CD4-positive, alpha-beta T cell treated with Interleukin-10 for 1 hour (primary cell): ENCODE data around the gene DNAJA1.
"Not testable (repeated sequence)": the region's sequence is repeated elsewhere in the genome, so short reads cannot be mapped to it uniquely, and the experiment has no call there.

Experiments used
- DNase-seq: peaks from one replicate; pipeline ENCODE4 v3.0.0-alpha.2; 2020

DNAJA1 gene

GRCh38 chr9:33024966-33025571 is at the start of gene DNAJA1:
Gene DNAJA1 (plus strand): TSS chr9:33025273. CDS start chr9:33026485, 1,212 bp downstream.
- DNase-seq, result peak; percentile 97

DNA sequence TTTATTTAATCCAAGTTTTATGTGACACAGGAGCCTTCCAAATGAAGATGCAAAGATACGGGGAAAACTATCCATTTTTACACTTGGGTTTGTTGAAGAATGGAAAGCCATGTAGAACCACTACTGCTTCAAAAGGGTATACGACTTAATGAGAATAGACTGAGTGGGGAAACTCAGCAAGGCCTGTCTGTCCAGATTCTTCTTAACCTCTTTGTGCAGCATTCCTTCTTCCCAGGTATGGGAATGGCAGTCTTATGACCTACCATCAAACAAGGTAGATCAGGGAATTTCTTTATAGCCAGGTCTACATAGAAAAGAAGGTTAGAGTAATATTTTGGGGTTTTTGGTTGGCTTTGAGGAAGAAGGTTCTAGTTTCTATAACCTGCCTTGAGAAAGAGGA is 47.0 kb upstream of the DNAJA1 start:
- DNase-seq, result no peak

DNA sequence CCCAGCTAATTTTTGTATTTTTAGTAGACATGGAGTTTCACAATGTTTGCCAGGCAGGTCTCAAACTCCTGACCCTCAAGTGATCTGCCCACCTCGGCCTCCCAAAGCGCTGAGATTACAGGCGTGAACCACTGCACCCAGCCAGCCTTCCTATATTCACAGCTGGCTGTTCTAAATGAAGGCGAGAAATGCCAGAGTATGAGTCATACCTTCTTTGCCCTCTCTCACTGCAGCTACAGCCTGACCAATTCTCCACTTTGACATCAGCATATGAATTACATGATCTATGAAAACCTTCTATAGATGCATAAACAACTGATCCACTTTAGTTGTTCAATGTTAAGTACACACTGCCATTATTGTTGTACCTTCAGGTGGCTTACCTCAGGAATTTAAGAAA is 38.1 kb upstream of the DNAJA1 start:
- no peak for DNase-seq

DNA sequence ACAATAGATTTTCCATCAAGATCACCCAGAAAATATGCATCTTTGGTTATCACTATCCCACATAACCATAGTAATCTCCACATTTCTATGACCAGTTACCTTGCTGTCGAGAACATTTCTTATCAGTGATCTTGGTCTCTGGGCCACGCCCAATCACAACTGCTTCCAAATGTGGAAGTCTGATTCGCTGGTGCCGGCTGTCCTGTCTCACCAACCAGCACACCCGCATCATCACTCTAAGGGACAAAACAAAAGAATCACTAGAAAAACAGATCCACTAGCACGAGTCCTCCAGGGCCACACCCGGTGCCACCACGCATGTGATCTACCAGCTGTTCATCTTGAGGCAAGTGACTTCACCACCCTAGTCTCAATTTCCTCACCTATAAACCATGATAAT is 35.4 kb upstream of the DNAJA1 start:
- DNase-seq, result no peak

- DNase-seq, result no peak
Observed at GRCh38 chr9:32991897-32992594, 33.0 kb upstream of the DNAJA1 start.

GRCh38 chr9:32992595-32993238 is 32.4 kb upstream of the DNAJA1 start:
- DNase-seq, result no peak

- peak; percentile 44 for DNase-seq
Observed at GRCh38 chr9:33000682-33001055, 24.4 kb upstream of the DNAJA1 start.

DNA sequence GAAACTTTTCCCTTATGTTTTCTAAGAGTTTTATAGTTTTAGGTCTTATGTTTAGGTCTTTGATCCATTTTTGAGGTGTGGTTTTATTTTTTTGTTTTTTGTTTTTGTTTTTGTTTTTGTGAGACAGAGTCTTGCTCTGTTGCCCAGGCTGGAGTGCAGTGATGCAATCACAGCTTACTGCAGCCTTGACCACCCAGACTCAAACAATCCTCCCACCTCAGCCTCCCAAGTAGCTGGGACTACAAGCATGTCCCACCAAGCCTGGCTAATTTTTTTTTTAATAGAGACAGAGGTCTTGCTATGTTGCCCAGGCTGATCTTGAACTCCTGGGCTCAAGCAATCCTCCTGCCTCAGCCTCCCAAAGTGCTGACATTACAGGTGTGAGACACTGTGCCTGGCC is 19.7 kb upstream of the DNAJA1 start:
- not testable (repeated sequence) for DNase-seq

DNA sequence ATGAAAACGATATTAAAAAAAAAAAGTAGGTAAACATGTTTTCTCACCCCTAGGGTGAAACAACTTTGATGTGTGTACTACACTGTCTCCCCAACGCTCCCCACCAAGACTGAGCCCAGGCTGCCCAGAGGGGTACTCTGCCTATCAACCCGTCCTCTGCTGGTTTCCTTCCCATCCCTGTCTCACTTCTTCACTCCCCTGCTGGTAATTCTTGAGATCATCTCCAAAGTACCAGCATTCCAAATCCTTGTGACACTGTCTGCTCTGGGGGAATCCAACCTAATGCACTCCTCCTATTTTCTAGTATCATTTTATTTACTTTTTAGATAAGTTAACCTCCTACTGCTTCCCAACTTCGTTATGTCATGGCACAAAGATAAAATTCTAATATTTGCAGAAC is 17.3 kb upstream of the DNAJA1 start:
- no peak for DNase-seq

DNA sequence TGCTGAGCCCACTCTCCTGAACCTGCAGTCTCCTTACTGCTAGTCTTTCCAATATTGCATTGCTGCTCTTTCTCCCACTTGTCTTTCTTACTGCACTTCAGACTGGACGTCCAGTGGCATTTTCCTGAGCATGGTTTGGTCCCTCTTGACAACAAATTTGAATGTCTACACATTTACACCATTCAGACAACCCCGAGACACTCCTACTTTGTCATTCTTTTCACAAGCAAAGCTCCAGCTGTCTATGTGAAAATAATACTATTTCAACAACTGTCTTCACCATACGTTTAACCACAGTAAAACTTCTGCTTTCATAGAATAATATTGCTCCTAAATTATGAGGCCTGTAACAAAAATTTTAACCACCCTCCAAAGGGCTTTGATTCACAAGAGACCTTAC is 13.2 kb upstream of the DNAJA1 start:
- no peak for DNase-seq

DNA sequence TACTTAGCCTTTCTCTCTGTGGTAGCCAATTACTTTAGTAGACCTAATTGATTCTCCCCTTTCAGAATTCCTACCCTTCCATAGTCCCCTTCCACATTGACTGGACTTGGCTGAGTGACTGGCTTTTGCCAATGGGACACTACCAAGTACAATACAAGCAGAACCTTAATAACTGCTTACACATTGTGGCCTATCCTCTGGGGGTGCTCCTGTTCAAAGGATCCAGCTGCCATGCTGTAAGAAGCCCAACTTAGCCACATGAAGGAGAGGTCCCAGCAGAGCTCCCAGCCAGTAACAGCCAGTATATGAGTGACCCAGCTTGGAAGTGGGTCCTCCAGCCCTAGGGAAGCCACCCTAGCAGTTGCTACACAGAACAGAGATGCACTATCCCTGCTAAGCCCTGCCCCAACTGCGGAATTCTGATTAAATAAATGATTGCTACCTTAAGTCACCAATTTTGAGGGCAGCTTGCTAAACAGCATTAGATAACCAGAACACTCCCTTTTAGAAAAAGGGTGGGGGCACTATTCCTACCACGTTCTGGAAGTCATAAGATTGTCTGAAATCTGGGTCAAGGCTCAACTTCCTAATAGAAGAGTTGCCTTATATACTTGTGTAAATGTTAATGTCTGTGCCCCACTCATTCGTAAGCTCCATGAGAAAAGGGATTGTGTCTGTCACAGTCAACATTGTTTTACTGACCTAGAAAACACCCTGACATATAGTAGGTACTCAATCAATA is 12.6 kb upstream of the DNAJA1 start:
- no peak for DNase-seq

DNA sequence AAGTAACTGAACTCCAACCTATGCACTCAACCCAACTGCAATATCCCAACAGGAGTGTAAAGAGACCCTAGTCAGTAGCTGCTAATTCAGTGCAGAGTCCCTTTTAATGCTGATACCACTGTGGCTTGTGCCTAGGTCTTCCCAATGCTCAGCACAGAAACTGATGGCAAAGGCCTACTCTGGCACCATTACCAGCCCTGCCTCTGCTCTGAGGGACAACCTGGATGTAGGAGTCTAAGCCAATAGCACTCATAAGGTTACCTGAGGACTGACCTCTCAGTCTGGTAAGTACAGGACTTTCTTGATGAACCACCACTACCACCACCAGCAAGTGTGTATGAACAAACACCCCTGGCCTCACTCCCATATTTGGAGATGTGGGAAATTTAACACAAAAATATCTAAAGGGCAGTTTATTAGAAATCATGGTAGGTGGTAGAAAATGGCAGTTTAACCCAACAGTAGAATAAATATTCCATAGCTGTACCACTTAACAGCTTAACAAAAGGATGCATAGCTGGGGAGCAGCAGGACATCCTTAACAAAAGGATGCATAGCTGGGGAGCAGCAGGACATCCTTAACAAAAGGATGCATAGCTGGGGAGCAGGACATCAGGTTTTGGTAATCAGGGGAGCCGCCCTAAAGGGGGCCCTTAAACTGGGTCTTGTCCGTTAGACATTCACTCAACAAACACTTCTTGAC is 11.0 kb upstream of the DNAJA1 start:
- DNase-seq, result no peak

GRCh38 chr9:33014665-33015014 is 10.4 kb upstream of the DNAJA1 start:
- DNase-seq, result no peak

DNA sequence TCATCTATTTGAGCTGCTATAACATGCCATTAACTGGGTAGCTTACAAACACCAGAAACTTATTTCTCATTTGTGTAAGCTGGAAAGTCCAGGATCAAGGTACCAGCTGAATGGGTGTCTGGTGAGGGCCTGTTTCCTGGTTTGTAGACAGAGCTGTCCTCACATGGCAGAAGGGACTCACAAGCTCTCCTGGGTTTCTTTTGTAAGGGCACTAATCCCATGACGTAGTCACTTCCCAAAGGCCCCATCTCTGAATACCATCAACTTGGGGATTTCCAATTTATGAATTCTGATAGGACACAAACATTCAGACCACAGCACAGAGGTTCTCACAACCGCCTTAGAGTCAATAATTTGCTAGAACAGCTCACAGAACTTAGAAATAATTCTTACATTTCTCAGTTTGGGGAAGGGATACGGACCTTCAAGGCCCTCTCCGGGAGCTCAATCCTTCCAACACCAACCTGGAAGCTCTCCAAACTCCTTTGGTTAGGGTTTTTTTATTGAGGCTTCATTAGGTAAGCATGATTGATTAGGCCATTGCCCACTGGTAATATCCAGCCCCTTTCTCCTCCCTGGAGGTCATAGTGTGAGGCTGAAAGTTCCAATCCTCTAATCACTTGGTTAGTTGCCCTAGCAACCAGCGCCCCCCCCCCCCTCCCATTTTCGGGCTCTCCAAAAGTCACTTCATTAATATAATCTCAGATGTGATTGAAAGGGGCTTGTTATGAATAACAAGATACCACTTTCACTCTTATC is 7.6 kb upstream of the DNAJA1 start:
- no peak for DNase-seq

- no peak for DNase-seq
Observed at GRCh38 chr9:33019797-33020196, 5.3 kb upstream of the DNAJA1 start.

- no peak for DNase-seq
Observed at GRCh38 chr9:33022303-33022702, 2.8 kb upstream of the DNAJA1 start.

DNA sequence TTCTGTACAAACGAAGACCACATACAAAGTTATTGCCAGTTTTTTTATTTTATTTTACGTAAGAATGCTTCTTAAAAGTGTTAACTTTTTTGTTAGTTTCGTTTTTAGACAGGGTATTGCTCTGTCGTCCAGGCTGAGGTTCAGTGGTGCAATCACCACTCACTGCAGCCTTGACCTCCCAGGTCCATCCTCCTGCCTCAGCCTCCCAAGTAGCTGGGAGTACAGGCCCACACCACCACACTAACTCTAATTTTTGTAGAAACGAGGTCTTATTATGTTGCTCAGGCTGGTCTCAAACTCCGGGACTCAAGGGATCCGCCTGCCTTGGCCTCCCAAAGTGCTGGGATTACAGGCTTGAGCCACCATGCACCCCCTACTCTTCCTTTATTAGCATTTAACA is 2.3 kb upstream of the DNAJA1 start:
- no peak for DNase-seq

GRCh38 chr9:33023661-33024060 is 1.4 kb upstream of the DNAJA1 start:
- no peak for DNase-seq

DNA sequence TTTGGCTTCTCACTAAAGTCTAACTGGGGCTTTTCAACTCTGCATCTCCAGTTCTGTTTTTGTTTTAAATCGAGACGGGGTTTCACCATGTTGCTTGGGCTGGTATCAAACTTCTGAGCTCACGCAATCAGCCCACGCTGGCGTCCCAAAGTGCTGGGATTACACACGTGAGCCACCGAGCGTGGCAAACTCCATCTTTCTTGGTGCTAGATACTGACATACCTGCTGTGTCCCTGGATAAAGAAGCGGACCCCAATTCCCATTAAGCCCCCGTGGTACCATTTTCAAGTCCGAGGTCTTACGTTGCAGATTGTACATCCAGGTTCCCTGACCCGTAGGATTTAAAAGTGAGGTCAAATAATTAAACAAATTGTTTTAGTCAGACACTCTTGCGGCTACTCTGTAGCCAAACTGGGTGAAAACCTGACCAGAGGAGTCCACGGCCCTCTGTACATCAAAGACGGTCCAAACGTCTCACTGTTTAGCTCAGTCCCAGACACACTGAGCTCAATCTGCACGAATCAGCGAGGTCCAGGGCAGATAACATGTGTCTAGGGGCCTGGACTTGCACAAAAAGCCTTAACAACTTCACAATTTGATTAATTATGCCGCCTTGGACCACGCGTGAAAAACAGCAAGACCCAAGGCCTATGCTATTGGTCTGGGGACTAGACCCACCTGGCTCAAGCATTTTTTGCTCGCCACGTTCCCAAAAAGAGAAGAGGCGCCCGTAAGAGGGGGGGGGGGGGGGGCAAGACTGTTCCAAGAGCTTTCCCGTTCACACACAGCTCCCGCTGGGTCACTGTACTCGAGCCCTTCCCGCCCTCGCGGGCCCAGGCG is 727 bp upstream of the DNAJA1 start:
- no peak for DNase-seq

- DNase-seq, result peak; percentile 89
Observed at GRCh38 chr9:33025572-33026342, 684 bp downstream of the DNAJA1 start.
